ENCODE data around the gene BLOC1S1.
"Not testable (repeated sequence)": the region's sequence is repeated elsewhere in the genome, so short reads cannot be mapped to it uniquely, and the experiment has no call there.

BLOC1S1 gene

GRCh38 chr12:55746174-55746912 is 30.5 kb downstream of the BLOC1S1 start:
- DNase-seq: no peak

GRCh38 chr12:55746913-55747231 is 31.0 kb downstream of the BLOC1S1 start:
- DNase-seq: no peak

DNA sequence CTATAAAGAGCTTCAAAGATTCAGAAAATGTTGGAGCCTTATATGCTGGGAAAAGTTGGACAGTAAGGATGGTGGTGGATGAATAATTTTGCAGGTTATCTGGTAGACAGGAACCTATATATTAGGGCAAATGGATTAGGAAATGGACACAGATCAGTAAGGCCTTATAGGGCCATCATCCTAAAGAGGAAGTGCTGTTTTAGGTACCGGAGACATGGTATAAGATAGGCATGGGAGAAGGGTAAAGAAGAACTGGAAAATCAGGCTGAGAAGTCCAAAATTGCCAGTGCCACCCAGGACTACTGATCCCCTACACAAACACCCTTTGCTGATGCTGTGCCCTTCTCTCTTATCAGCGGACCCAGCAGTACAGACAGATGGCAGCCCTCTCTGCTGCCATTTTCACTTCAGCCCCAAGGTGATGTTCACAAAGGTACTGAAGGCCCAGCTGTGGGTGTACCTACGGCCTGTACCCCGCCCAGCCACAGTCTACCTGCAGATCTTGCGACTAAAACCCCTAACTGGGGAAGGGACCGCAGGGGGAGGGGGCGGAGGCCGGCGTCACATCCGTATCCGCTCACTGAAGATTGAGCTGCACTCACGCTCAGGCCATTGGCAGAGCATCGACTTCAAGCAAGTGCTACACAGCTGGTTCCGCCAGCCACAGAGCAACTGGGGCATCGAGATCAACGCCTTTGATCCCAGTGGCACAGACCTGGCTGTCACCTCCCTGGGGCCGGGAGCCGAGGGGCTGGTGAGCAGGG is 32.6 kb downstream of the BLOC1S1 start:
- DNase-seq: no peak

GRCh38 chr12:55755246-55755645 is 39.4 kb downstream of the BLOC1S1 start:
- no peak for DNase-seq

DNA sequence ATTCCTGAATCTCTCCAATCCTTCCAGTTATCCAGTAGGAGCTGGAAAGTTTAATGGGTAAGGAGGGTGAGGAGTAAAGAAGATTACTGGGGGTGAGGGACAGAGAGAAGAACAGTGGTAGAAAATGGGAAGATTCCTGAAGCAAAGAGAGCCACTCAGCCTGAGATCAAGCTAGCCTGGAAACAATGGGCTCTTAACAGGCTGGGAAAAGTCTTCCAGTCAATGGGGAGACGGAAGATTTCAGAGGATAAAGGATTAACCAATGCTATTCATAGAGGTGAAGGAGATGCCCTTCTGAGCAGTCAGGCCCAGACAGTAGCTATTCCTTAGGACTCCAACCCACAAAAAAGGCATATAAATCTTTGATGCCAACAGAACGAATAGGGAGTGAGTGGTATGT is 41.9 kb downstream of the BLOC1S1 start:
- no peak for DNase-seq

- not testable (repeated sequence) for DNase-seq
These were observed 42.7 kb downstream of the BLOC1S1 start for GRCh38 chr12:55758575-55758974.

- peak; percentile 57 for DNase-seq
These were observed 44.8 kb downstream of the BLOC1S1 start for GRCh38 chr12:55760663-55761062.

DNA sequence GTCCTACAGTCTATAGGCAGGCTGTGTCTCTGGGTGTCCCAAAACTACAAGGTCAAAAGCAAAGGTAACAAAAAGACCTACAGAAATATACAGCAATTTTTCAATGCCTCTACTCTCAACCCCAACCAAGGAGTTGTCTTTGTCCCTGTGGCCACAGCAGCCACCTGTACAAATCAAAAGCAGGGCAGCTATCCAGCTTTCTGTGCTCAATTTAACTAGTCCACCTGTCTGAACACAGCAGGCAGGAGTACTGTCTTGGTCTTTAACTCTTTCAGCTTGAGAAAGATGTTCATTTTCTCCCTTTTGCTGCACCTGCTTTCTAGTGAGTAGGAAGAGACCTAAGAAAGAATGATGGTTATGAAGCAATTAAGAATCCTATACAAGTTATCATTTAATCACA is 46.8 kb downstream of the BLOC1S1 start:
- no peak for DNase-seq

DNA sequence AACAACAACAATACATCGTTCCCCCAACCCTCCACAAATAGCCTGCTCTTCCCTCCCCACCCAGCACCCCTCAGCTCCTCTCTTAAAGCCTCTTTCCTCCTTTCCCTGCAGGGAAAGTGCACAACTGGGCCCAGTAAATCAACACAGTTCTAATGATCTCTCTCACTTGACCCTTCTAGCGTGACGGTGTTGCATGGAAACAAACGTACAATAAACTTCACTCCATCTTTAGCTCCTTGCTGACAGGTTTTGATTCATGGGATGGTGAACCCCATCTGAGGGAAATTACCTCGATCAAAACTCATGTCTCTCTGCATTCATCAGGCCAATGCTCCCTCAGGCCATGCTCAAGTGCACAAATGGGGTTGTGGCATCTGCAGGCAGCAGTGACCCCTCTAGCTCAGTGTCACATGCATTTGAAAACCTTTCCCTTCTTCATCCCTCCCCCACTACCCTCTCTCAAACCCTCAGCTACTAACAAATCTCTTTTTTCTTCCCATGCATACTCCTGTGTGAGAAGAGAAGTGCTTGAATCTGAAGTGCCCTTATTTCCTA is 50.0 kb downstream of the BLOC1S1 start:
- DNase-seq: no peak

GRCh38 chr12:55767156-55767555 is 51.3 kb downstream of the BLOC1S1 start:
- DNase-seq: no peak
